GM18951 (cell line): Measurements from ENCODE around the gene RALY.

Experiments
- POLR2A ChIP-seq: IDR thresholded peaks from 4 replicates; pipeline ENCODE4 v1.6.1; 2011; ENCODE audit warnings: mild to moderate bottlenecking; ENCODE audit not compliant: insufficient read length, insufficient read depth; ENCODE audit errors: extremely low read depth
- in situ Hi-C: fragments of 300-500 bp; cut with MboI; formaldehyde crosslinking; loops from one replicate; pipeline ENCODE4 v1.12.0; 2022; ENCODE audit warnings: low sequenced_read_pairs, mixed read lengths, inconsistent platforms; ENCODE audit not compliant: unreplicated experiment

Gene RALY

DNA sequence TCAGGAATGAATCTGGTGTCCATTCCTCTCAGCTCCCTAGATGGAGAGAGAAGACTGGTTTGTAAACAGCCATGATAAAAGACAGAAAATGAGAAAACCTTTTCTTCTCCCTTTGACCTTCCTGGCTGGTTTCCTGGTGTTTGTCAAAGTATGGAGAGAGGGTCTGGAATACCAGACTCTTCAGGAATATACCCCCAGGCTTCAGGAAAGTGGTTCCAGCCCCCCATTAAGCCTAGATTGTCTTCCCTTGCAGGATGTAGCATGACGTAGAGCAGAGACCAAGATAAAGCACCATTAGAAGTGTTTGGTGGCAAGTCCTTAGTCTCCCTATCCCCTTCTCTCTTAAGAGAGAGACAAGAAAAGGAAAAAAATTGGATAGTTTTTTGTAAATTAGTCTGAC is 67.3 kb downstream of the RALY start:
- no peak for TF ChIP-seq POLR2A
- in situ Hi-C loops = no loop called here

DNA sequence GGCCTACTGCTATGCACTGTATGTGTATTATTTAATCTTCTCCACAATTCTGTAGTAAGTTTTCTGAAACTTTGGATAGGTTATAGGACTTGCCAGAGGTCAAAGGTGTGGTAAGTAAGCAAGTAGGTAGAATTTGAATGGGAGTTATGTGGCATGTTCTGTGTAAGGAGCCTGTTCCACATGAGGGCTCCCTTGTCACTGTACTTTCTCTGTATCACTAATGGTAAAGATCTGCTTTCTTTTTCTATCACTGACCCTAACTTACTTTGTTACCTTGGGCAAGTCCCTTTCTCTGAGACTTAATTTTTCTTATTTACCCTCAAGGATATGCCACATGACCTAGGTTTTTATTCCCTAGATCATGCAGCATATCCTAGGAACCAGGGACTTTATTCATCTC is 68.0 kb downstream of the RALY start:
- TF ChIP-seq POLR2A = no peak
- in situ Hi-C loops = no loop called here

DNA sequence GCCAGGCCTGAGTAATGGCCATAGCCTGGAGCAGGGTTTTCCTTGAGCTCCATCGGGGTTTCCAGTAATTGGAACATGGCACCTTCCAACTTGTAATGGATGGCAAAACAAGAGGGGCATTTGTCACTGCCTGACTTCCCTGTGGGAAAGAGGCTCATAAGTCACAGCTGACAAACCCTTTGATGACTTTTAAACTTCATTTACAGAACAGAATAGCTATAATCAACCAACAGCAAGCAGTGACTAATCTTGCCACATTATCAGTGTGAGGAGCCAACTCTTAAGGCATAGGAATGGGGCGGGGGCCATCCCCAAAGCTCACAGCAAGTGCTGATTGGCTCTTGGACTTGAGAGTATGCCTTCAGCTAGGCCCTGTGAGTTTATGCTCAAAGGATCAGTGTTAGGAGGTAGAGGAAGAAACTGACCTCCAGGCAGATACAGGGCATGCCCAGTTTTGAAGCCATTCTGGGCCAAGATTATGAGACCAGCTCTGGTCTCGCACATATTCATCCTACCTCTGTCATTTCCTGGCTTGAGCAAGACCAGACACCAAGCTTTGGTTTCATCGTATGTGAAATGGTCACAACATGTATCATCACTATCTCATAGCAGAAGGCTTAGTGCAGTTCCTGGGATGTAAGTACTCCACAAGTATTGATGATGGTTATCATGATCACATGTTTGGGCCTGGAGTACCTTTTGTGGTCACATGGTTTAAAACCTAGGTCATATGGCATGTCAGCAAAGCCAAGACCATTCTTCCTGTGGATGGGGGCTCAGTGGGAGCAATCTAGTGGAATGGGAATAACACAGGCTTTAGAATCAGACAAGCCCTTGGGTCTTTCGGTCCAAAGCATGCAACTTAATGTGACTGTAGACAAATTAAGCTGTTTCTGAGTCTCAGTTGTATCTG is 69.1 kb downstream of the RALY start:
- in situ Hi-C loops = no loop called here
- no peak for TF ChIP-seq POLR2A

DNA sequence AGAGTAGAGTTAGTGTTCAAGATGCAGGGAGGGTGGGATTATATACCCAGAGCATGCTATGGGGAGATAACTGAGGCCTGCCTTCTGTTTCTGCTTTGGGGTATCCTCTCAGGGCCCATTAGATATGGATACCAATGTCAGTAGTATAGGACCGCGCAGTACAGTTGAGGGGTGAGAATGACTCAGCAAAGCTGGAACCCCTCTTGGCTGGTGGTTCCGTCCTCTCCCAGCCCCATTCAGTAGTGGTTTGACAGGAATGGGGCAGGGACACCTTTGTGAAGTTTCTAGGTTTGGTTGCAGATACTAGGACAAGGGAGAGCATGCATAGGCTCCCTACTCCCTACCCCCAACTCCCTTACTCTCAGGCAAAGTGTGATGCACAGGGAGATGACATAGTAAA is 70.6 kb downstream of the RALY start:
- TF ChIP-seq POLR2A = no peak
- in situ Hi-C loops = no loop called here

DNA sequence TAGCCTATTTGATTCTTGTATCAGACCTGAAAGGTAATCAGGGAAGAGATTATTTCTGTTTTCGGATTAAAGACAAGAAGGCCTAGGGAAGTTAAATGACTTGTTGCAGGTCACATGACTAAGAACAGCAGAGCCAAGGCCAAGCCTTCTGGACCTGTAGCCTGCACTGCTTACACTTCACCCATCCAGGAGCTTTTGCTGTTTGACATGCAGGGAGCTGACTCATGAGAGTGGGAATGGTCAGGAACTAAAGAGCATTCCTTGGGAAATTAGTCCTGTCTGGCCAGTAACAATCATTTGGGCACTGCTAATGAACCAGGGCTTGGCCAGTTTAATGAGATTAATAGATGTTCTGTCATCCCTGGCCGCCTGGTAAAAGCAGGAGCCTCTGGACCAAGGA is 71.5 kb downstream of the RALY start:
- no peak for TF ChIP-seq POLR2A
- in situ Hi-C loops = no loop called here

DNA sequence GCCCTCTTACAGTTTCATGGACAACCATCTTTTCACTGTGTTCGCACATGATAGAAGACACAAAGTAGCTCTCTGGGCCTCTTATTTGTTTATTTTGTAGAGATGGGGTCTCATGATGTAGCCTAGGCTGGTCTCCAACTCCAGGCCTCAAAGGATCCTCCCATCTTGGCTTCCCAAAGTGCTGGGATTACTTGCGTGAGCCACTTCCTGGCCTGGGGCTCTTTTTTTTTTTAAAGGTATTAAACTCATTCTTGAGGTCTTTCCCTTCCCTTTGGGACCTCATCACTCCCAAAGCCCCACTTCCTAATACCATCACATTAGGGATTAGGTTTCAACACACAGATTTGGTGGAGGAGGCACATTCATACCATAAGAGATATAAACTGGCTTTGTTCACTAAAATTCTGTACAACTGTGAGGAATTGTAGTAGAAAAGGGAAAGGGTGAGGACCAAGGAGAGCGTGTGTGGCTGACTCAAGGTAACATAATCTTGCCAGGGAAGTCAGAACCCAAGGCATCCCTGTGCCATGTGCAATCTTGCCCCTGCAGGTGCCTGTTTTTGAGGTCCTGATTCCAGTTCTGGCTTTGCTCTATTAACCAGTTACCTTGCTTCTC is 72.9 kb downstream of the RALY start:
- in situ Hi-C loops = no loop called here
- no peak for TF ChIP-seq POLR2A

DNA sequence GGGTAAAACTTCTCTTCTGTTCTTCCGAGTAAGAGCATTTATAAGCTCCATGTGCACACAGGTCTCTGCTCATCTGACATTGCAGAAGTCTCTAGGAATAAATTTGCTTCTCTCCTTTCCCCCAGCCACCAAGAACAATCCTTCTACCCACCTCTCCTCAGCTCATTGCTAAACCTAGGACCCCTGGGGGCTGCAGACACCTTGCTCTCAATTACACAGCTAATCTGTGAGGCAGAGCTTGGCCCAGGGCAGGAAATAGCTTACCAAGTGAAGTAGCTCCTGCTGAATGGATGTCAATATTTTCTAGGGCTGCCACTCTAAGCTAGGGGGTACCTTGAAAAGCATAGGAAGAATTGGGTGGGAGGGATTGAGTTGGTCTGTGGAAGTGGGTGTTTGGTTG is 74.3 kb downstream of the RALY start:
- no peak for TF ChIP-seq POLR2A
- in situ Hi-C loops = no loop called here

DNA sequence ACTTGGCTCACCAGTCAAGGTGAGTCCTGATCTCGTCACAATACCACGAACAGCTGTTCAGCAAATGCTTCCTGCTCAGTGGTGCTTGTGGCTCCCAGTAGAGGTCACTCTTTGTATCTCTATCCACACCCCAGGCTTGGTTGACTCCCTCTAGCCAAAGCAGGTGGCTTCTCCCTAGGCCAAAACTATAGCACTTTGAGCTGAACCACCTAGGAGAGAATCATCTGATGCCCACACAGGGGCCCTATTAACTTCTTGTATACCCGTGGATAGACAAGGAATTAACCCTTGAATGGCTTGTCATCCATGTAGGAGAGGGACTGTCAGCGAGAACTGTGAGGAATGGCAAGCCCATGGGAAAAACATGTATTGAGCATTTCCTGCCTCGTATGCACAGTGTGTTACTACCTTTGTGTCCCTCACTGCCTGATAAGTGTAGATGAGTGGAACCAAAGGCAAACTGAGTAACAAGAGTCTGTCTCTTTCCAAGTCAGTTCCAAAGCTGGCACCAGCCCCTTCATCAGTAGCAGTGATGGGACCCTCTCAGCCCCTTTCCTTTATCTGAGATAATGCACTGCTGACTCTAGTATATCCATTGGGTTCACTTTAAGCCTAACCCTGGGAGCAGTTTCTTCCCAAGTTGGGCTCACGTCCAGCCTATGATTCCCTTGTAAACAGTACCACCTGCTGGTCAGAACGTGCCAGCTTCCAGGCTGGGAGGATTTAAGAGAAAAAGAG is 75.8 kb downstream of the RALY start:
- in situ Hi-C loops = no loop called here
- no peak for TF ChIP-seq POLR2A

DNA sequence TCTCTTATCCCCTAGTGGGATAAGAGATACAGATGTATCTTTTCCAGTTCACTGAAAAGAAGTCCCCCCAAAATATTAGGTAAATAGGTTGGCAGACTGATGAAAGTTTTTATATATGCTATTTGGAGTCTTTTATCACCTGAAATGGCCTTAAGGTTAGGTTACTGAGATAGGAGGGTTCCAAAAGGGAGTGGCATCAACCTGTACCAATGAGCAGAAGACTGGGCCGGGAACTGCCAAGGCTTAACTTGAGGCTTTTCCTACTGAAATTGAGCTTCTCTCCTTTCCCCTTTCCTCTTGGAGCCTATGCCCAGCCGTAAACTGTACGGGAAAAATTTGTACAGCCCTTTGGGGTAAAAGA is 76.3 kb downstream of the RALY start:
- in situ Hi-C loops = no loop called here
- TF ChIP-seq POLR2A = no peak

DNA sequence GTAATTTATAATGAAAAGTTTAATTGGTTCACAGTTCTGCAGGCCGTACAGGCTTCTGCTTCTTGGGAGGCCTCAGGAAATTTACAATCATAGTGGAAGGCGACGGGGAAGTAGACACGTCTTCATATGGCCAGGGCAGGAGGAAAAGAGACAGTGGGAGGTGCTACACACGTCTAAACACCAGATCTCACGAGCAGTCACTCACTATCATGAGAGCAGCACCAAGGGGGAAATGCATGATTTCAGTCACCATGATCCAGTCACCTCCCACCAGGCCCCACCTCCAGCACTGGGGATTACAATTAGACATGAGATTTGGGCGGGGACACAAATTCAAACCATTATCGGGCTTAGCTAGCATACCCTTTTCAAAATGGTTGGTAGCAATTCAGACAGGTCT is 77.1 kb downstream of the RALY start:
- TF ChIP-seq POLR2A = no peak
- in situ Hi-C loops = no loop called here

DNA sequence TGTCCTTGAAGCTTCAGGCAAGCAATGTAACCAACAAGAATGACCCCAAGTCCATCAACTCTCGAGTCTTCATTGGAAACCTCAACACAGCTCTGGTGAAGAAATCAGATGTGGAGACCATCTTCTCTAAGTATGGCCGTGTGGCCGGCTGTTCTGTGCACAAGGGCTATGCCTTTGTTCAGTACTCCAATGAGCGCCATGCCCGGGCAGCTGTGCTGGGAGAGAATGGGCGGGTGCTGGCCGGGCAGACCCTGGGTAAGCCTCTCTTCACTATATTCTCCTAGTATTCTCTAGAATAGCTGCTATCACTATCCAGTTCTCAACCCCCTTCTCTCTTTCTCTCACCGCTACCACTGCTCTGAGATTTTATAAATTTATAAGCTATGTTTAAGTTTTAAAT is 78.4 kb downstream of the RALY start:
- no peak for TF ChIP-seq POLR2A
- in situ Hi-C loops = no loop called here

DNA sequence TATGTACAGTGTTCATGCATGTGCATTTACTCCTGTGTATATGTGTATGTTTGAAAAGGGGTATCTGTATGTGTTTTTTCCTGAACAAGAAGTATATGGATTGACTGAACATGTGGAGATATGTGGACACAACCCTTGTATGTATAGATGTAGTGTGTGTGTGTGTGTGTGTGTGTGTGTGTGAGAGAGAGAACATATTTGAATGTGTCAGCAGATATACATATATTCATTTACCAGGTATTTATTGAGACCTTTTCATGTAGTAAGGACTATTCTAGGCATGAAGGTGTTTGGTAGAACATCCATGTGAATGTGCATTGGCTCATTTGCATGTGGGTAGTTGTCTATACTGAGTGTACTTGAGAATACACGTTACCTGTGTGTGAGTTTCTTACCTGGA is 79.1 kb downstream of the RALY start:
- TF ChIP-seq POLR2A = no peak
- in situ Hi-C loops = no loop called here

DNA sequence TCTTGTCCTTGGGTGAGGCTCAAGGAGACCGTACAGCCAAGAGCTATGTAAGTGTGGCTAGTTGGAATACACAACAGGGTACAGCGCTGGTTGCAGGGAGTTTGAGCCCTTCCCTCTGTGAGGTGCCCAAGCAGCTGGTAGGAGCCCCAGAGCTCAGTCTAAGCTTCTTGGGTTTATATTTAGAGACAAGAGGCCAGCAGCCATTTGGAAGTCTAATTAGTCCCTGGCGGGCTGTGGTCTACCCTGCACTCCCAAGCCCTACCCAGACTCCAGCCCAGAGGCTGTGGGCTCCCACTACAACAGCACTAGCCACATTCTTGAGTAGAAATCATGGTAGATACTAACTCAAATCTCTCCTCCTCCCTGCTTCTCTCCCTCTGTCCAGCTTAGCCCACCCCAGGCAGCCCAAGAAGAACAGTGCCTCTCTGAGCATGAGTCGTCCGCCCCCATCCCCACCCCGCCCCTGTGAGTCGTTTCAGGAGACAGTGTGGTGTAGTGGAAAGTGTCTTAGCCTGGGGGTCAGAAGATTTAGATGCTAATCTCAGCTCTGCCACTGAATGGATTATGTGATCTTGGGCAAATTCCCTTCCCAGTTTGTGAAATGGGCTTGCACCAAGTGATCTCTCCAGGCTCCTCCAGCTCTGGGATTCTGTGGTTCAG is 80.5 kb downstream of the RALY start:
- in situ Hi-C loops = no loop called here

DNA sequence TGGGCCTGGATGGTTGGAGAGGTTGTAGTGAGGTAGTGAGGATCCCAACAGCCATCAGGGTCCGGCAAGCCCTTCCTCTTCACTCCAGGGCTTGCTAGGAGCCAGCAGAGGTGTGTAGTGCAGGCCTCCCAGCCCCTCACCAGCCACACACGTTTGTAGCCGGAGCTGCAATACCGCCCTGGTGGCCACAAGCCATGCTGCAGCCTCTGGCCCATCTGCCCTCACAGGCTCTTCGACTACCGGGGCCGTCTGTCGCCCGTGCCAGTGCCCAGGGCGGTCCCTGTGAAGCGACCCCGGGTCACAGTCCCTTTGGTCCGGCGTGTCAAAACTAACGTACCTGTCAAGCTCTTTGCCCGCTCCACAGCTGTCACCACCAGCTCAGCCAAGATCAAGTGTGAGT is 81.9 kb downstream of the RALY start:
- in situ Hi-C loops = no loop called here
- no peak for TF ChIP-seq POLR2A

More for the DNA sequence above, 80.5 kb downstream of the RALY start:
- no peak for TF ChIP-seq POLR2A

DNA sequence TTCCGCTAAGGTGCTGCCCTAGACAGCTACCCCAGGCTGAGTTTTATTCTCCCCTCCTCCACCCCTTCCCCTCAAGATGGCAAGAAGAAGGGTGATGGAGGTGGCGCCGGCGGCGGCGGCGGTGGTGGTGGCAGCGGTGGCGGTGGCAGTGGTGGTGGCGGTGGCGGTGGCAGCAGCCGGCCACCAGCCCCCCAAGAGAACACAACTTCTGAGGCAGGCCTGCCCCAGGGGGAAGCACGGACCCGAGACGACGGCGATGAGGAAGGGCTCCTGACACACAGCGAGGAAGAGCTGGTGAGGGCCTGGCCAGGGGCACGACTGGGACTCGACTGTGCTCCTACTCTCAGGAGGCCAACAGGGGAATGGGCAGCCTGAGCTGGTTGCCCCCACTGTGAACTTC is 83.2 kb downstream of the RALY start:
- in situ Hi-C loops = no loop called here
- no peak for TF ChIP-seq POLR2A
